WERI-Rb-1 (cell line): Measurements from ENCODE around the gene RPL37.

Source experiments
- DNase-seq: peaks from one replicate; pipeline ENCODE4 v3.0.0-alpha.2; 2020
- H3K27ac ChIP-seq: fragments of 250-450 bp; sonication (Bioruptor Pico); 2 replicates; pipeline ENCODE4 v1.5.1; 2020; ENCODE audit warnings: mild to moderate bottlenecking, moderate library complexity
- H3K27me3 ChIP-seq: fragments of 250-450 bp; sonication (Bioruptor Pico); 2 replicates; pipeline ENCODE4 v1.5.1; 2021; ENCODE audit warnings: mild to moderate bottlenecking, low read depth, moderate library complexity; ENCODE audit not compliant: insufficient read depth, severe bottlenecking
- H3K36me3 ChIP-seq: fragments of 250-450 bp; sonication (Bioruptor Pico); 2 replicates; pipeline ENCODE4 v1.5.1; 2020; ENCODE audit warnings: mild to moderate bottlenecking, moderate library complexity
- H3K4me3 ChIP-seq: 2 replicates; pipeline ENCODE4 v1.5.1; 2011; ENCODE audit warnings: low read depth, mild to moderate bottlenecking, control low read depth, low read length
- H3K9me3 ChIP-seq: fragments of 250-450 bp; sonication (Bioruptor Pico); 2 replicates; pipeline ENCODE4 v1.5.1; 2021; ENCODE audit warnings: mild to moderate bottlenecking, moderate library complexity; ENCODE audit not compliant: severe bottlenecking
- CTCF ChIP-seq: IDR thresholded peaks from 2 replicates; pipeline ENCODE4 v1.5.1; 2011; ENCODE audit warnings: low read depth, mild to moderate bottlenecking, control low read depth, inconsistent platforms, low read length

RPL37 gene

GRCh38 chr5:40841068-40841805, 6.2 kb upstream of the RPL37 start, which contains the start of gene CARD6:
TSS of gene CARD6 (plus strand) at chr5:40841367. CDS start at chr5:40841383, 16 bp downstream.
- TF ChIP-seq CTCF = no peak
- no peak for DNase-seq
- Histone ChIP-seq H3K27me3 (no peaks in the 10 kb centered on the region), H3K4me3 (no peak within 1 kb of the TSS), H3K36me3 (no peaks in the 10 kb centered on the region), H3K9me3 (no peaks in the 10 kb centered on the region), H3K27ac (no peak within 1 kb of the TSS)

GRCh38 chr5:40838086-40838485, 3.1 kb upstream of the RPL37 start:
- DNase-seq = no peak
- no peak for TF ChIP-seq CTCF

GRCh38 chr5:40834391-40834848, 602 bp downstream of the RPL37 start:
- peak overlapping the region; percentile 97 for H3K27ac ChIP-seq
- no peak for DNase-seq
- no peak for TF ChIP-seq CTCF
- H3K9me3 ChIP-seq = no peaks in the 10 kb centered on the region
- peaks cover 56% of the 10 kb centered on the region for H3K36me3 ChIP-seq
- H3K4me3 ChIP-seq = peak overlapping the region; percentile 82
- no peaks in the 10 kb centered on the region for H3K27me3 ChIP-seq

More at GRCh38 chr5:40838086-40838485, 3.1 kb upstream of the RPL37 start:
- Histone ChIP-seq H3K4me3 (no peak overlapping the region), H3K27ac (no peak overlapping the region), H3K36me3 (peaks cover 19% of the 10 kb centered on the region), H3K9me3 (no peaks in the 10 kb centered on the region), H3K27me3 (no peaks in the 10 kb centered on the region)

GRCh38 chr5:40833712-40834229, 1.3 kb downstream of the RPL37 start:
- H3K9me3 ChIP-seq = no peaks in the 10 kb centered on the region
- DNase-seq = no peak
- H3K27ac ChIP-seq = peak overlapping the region; percentile 97; the same call in 1 of the 2 replicates
- peaks cover 62% of the 10 kb centered on the region for H3K36me3 ChIP-seq
- H3K4me3 ChIP-seq = peak overlapping the region; percentile 82
- H3K27me3 ChIP-seq = no peaks in the 10 kb centered on the region
- no peak for TF ChIP-seq CTCF

- H3K36me3 ChIP-seq = peaks cover 76% of the 10 kb centered on the region
Observed at GRCh38 chr5:40832345-40832744, 2.7 kb downstream of the RPL37 start.

More at GRCh38 chr5:40832345-40832744, 2.7 kb downstream of the RPL37 start:
- Histone ChIP-seq H3K9me3 (no peaks in the 10 kb centered on the region), H3K27me3 (no peaks in the 10 kb centered on the region), H3K27ac (no peak overlapping the region), H3K4me3 (no peak overlapping the region)
- DNase-seq = no peak
- TF ChIP-seq CTCF = no peak
